Measurements from ENCODE around the gene SPTBN1. TPM values are rescaled to one million over a fixed set of nuclear protein-coding genes. Genes with fewer than 3 reads are reported as not detected.
"Not testable (repeated sequence)": the region's sequence is repeated elsewhere in the genome, so short reads cannot be mapped to it uniquely, and the experiment has no call there.

Gene SPTBN1
- total RNA-seq, 1 donor from 2014 or later, result 380 TPM

DNA sequence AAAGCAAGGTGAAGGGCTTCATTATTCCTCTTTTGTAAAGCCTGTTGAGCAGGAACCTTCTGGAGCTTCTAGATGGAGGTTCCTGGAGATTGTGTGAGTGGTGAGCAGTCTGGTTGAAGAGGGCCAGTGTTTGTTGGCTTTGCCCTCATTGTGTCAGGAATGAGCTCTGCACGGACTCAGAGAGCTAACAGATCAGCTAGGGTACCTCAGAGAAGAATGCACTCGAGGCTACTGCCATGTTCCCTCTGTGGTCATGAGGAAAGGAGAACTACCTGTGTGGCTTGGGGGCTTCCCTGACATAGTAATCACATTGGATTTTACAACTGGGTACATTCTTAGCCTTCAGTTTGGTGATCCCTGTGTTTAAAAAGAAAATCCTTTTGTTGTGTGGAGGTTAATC lies 46.6 kb downstream of the SPTBN1 start:
- DNase-seq (ENCODE audit: low spot score), result no peak

DNA sequence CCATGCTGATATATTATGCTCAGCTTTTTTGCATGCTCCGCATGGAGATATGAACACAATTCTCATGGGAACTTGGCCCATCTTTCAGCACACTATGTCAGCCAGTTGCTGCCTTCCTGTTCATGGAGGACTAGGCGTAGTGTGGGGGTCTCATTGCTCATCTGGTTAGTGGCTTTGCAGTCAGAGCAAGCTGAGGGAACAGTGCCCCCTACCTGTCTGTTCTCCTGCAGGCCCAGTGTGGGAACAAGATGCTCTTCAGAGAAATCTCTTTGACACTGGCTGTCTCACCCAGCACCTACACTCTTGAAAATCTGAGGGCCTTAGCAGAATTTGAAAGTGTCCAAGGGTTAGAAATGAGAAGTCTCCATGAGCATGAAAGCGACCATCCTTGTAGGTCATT lies 47.1 kb downstream of the SPTBN1 start:
- no peak for DNase-seq (ENCODE audit: low spot score)

DNA sequence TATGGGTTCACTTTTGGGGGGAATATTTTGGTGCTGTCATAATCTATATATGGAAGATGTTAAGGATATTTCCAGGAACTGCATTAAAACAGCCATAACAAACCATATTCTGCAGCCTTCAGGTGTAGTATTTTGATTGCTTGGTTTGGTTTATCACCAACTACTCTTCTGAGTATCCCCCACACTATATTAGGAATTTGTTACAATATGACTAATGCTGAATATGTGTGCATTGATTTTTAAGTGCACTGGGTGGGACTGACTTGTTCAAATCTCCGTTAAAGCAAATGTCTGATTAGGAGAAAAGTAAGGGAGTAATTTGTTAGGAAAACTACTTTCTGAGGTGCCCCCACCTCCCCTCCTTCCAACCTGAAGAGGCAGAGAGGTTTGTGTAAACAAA lies 47.7 kb downstream of the SPTBN1 start:
- no peak for DNase-seq (ENCODE audit: low spot score)

DNA sequence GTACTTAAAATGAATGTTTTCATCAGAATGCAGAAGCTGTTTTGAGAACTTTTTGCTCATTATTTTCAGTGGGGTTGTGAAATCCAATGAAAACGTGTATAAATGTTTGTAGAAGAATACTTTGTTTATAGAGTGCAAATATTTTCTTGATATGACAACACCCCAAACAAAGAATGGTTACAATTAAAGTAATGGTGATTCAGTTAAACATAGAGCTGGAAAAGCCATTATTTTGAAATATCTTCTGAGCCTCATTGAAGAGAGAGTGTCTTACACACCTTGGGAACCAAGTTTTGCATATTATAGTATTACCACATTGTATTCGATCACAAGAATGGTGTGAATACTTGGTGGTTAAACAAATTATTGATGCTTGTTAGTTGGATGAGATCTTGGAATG lies 48.7 kb downstream of the SPTBN1 start:
- no peak for DNase-seq (ENCODE audit: low spot score)

DNA sequence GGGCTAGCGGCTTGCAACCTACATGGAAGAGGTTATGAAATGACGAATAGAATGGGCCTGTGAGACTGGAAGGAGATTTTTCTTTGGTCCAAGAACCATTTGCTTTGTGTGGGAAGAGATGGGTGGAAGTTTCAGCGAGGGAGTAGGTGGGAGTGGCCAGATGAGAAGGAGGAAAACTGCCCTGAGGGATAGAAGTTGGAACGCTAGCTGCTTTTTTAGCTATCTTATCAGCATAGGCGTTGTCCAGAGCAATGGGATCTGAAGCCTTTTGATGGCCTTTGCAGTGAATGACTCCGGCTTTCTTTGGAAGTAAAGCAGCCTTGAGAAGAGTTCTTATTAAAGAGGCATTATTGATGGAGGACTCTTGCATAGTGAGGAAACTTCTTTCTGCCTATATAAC lies 52.4 kb downstream of the SPTBN1 start:
- DNase-seq (ENCODE audit: low spot score), result no peak

DNA sequence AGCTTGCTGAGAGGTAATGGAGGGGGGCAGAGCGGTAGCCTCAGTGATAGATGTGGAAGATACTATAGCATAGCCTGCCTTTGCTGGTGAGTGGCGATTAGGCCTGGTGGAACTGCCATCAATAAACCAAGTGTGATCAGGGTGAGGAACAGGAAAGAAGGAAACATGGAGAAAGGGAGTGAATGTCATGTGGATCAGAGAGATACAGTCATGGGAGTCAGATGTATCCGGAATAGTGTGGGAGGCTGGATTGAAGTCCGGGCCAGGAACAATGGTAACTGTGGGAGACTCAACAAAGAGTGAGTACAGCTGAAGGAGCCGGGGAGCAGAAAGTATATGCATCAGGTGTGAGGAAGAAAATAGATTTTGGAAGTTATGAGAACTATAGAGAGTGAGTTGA lies 52.9 kb downstream of the SPTBN1 start:
- not testable (repeated sequence) for DNase-seq (ENCODE audit: low spot score)

DNA sequence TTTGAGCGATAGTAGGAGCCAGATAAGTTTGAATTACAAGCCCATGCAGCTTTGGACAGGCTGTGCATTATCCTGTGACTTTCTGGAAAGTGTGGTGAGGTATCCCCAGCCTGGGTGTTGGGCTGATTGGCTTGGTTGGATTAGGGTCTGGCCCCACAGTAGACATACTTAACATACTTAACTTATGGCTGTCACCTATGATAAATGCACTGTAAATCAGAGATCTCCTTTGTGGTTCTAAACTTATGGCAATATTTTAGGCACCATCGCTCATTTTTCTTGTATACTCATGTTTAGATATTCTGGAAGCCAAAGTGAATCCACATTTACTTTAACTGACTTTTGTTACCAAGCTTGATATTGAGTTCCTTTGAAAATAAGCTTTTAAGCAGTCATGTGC lies 54.8 kb downstream of the SPTBN1 start:
- no peak for DNase-seq (ENCODE audit: low spot score)

DNA sequence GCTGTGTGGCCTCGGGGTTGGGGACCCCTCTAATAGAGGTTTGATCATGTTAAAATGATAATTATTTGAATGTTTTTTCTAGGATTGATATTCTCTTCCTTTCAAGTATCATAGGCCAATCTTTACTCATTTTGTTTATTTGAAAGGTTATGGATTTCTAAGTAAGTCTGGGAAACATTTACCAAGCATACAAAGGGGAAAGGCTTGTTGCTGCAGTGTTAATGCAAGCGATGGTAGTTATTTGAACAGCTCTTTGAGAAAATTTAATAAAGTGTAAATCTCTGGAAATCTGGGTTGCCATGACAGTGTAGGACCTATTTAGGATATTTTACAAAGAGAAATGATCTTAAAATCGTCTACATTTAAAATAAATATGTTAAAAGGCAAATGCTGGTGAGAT lies 56.1 kb downstream of the SPTBN1 start:
- DNase-seq (ENCODE audit: low spot score), result no peak

DNA sequence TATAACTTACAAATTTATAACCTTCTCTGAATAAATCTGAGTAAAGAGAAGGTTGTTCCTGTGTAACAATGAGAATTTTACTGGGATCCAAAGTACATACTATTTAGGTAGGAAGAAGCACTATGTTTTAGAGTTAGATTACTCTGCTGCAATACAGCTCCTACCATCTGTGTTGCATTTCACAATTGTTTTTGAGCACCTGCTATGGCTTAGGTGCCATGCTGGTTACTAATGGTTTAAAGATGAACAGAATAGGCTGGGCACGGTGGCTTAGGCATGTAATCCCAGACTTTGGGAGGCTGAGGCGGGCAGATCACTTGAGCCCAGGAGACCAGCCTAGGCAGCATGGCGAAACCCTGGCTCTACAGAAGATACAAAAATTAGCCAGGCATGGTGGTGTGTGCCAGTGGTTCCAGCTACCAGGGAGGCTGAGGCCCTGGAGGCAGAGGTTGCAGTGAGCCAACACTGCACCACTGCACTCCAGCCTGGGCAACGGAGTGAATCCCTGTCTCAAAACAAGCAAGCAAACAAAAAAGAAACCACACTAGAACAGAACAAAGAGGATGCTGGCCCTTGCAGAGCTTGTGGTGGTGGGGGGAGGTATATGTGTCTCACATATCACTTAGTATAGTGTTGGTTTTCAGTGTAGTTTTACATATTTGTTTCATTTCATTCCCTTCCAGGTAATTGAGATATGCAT lies 56.7 kb downstream of the SPTBN1 start:
- DNase-seq (ENCODE audit: low spot score), result no peak

DNA sequence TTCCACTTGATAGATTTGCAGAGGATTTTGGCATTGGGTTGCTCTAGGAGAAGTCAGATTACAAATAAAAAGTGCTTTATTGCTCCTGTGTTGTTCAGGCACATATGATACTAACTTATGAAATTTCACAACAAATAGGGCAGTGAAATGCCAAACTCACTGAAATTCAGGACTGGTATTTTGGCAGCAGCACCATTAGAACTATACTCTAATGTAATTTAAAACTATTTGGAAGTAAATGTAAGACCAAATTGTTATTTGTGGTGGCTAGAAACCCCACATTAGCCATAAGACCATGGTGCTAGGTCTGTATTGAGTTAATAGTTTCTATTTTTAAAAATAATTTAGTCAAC lies 57.2 kb downstream of the SPTBN1 start:
- no peak for DNase-seq (ENCODE audit: low spot score)

DNA sequence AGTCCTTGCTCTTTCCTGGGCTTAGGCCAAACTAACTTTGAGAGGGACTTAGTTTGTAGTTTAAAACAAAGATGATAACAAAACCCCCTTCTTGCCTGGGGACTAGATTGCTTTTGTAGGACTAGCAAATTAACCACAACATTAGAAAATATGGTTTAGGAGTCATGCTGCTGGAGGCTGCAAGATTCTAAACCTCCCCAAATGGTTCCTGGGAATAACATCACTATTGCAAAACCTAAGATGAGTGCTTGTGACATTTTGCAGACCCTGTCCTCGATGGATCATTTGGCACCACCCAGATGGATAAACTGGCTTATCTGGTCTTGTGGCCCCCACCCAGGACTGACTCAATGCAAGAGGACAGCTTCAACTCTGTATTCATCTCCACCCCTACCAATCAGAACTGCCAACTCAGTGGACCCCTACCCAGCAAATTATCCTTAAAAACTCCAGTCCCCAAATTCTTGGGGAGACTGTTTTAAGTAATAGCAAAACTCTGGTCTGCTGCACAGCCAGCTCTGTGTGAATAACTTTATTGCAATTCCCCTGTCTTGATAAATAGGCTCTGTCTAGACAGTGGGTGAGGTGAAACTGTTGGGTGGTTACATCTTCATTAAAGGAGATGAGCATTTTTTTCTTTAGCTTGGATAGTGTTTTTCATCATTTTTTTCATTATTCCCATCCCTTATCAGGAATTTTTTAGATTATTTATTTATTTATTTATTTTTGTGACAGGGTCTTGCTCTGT lies 58.9 kb downstream of the SPTBN1 start:
- DNase-seq (ENCODE audit: low spot score), result no peak

DNA sequence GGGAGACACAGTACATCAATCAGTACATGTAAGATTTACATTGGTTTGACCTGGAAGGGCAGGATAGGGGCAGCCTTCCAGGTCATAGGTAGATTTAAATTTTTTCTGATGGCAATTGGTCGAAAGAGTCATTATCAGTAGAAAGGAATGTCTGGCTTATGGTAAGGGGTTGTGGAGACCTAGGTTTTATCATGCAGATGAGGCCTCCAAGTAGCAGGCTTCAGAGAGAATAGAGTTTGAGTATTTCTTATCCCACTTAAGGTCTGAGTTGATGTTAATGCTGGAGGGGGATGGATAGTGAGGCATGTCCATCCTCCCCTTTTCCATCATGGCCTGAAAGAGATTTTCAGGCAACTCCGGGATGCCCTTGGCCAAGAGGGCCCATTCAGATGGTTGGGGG lies 60.7 kb downstream of the SPTBN1 start:
- DNase-seq (ENCODE audit: low spot score), result no peak

DNA sequence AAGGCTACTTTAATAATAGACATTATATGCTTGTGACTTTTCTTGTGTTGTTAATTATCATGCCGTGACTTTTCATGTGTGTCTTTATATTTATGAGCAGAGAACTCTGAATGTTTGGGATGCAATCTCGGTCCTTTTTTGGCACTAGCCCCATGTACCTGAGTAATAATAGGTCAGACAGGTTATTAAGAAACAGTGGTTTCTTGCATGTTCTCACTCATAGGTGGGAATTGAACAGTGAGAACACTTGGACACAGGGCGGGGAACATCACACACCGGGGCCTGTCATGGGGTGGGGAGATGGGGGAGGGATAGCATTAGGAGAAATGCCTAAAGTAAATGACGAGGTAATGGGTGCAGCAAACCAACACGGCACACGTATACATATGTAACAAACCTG lies 61.9 kb downstream of the SPTBN1 start:
- not testable (repeated sequence) for DNase-seq (ENCODE audit: low spot score)

DNA sequence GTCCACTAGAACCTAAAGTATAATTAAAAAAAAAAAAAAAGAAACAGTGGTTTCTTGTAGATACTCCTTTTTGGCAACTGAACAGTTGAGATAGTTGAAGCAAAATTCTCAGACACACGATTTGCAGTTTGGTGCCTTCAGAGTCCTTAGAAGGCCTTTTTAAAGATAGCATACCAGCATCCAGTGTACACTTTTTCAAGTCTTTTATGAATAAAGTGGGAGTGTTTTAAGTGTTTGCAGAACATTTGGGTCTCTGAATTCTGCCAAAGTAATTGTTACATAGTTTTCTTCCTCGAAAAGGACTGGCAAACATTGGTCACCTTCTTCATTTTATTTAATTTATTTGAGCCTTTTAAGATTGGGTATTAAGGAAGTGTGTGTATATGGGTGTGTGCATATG lies 62.3 kb downstream of the SPTBN1 start:
- DNase-seq (ENCODE audit: low spot score), result no peak

DNA sequence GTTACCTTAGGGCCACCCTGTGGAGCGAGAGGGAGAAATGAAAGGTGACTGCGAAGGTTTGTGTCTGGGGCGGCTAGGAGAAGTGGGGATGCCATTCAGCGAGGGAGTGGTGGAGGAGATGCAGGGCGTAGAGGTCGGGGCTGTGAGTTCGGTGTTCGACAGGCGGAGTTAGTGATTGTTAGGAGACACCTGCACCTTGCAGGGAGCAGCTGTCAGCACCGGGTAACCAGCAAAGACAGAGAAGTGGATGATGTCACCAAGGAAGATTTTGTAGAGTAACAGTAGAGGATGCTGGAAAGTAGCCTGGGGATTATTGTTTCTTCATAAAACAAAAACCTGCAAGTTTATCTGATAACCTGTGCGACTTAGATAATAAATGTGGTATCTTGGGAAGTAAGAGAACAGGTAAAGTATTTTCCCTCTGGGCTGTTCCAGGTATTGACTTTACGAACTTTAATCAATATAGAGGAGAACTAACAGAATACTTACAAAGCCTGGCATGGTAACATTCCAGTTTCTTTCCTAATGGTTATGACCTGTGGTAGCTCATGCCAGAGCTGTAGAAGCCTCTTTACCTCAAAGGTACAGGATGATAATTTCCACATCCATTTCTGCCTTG lies 63.8 kb downstream of the SPTBN1 start:
- no peak for DNase-seq (ENCODE audit: low spot score)

DNA sequence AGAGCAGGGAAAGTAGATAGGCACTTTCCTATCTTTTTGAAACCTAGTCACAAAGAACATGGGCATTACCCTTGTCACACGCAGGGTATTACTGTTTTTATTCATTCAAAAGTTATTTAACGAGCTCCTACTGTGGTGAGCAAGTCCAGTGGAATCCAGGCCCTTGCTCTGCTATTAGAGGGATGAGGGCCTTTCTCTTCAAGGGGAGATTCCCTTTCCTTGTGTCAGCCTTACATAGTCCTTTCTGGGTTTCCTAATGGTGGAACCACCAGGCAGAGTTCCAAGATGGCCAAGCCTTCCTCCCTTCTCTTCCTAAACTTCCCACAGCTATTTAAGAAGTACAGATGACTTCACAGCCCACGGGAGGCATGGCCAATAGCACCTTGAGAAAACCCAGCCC lies 64.6 kb downstream of the SPTBN1 start:
- no peak for DNase-seq (ENCODE audit: low spot score)

DNA sequence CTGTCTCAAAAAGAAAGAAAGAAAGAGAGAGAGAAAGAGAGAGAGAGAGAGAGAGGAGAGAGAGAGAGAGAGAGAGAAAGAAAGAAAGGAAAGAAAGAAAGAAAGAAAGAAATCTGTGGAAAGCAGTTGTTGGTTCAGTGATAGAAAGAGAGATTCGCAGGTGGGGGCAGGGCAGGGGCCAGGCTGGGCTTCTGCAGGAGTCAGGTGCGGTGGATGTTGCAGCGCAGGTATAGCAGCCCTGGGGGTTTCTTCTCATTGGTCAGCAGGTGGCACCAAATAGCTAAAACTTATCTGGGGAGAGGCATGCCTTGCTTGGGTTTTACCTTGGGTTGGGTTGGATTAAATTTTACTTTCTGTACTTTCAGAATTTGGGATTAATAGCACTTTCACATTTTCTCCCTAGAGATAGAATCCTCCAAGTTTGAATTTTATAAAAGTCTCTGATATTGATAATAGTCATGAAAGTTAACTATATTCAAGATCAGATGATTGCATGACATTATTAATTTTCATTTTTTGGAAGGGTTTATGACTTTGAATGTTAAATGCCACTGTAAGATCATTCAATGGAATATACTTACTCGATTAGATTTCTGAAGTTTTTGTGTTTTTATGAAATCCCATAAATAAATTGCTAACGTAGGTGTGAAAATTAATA lies 66.6 kb downstream of the SPTBN1 start:
- DNase-seq (ENCODE audit: low spot score), result peak; percentile 62

DNA sequence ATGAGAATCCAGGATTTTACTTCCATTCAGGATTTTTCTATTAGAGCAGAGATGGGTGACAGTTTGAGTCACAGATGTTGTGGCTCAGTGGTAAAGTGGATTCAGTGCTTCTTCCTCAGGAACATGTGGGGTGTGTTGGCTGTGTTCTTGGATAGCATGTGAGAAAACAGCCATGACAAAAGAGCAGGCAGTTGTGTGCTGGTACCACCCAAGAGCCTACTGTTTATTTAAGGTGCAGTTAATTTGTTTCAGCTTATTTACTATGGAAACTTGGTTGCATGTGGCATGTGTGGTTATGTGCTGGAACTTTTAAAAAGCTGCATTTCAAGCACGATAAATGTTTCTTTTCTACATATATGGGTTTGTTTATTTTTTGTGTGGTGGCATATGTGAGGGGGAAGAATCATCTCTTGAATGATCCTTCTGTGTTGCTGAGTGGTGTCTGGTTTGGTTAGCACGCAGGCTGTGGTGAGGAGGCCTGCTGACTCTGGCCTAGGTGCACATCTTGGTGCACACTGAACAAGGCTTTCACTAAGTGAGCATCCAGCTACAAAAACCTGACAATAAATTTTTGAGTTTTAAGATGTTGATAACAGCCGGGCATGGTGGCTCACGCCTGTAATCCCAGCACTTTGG lies 67.3 kb downstream of the SPTBN1 start:
- DNase-seq (ENCODE audit: low spot score), result no peak

DNA sequence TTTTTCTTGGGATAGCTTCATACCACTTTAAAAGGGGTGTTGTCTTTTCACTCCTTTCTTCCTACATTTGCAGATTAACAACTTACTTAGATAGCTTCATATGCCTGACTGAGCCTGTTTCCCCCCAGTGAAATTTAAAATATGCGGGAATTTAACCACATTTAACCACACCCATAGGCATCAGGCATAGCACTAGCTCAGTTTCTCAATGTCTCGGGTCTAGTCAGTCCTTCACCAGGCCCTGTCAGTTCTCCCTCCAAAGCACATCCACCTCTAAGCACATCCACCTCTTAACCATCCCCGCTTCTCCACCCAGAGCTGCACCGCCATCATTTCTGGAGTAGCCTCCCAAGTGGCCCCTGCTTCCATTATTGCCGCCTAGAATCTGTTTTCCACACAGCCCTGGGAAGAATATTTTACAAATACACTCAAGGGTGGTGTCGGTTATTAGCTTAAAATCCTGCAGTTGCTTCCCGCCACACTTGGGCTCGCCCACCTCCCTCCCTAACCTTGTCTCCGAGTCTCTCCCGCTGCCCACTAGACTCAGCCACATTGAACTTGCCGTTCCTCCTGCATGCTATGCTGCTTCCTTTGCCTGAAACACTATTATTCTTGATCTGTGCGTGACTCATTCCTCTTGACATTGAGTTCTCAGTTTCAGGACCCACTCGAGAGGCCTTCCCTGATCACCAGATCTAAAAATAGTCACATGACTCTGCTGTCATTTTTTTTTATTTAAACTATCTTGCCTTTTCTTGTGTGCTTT lies 68.3 kb downstream of the SPTBN1 start:
- no peak for DNase-seq (ENCODE audit: low spot score)

DNA sequence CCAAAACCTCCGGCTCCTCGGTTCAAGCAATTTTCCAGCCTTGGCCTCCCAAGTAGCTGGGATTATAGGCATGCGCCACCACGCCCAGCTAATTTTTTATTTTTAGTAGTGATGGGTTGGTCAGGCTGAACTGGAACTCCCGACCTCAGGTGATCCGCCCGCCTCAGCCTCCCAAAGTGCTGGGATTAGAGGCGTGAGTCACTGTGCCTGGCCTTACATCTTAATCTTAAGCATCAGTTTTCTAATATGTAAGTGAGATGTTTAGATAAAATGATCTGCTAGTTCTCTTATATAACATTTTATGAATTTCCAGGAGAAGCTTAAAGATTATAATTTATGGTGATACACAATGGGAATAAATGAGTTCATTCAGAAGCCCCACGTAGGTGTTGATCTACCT lies 69.2 kb downstream of the SPTBN1 start:
- DNase-seq (ENCODE audit: low spot score), result no peak

DNA sequence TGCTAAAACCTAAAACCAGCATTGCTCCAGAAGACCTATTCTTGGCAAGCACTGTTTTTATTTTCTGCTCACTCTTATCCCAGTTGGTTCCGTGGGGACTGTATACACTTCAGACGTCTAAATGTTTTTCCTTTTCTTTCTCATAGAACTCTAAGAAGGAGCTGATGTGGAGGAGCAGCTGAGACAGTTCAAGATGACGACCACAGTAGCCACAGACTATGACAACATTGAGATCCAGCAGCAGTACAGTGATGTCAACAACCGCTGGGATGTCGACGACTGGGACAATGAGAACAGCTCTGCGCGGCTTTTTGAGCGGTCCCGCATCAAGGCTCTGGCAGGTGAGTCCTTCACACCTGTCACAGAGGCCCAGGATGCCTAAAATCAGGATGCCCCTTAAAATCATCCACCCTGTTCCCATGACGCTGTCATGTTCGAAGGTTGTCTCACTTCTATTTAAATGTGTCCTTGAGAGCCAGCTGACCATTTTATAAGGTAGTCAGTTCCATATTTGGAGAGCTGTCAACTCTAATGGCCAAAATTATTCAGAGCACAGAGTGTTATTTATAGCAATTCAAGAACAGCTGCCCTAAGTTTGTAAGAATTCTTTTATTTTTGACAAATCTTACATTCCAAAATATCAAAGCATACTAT lies 70.2 kb downstream of the SPTBN1 start:
- no peak for DNase-seq (ENCODE audit: low spot score)
